Astrocyte (in vitro differentiated cells and primary cell): ENCODE data around the gene ERC1. TPM values are rescaled to one million over a fixed set of nuclear protein-coding genes. Genes with fewer than 3 reads are reported as not detected.

Experiments
- DNase-seq: peaks from one replicate; pipeline ENCODE4 v3.0.0-alpha.2; 2010; ENCODE audit warnings: low read depth
- FAIRE-seq: peaks from 2 replicates; lab custom pipeline; 2011; peaks lifted over from hg19 to GRCh38; lab: Jason Lieb, UNC
- H2AFZ ChIP-seq: 2 replicates; pipeline ENCODE4 v1.6.0; 2012; ENCODE audit warnings: low read depth, low read length, inconsistent platforms
- H3K27ac ChIP-seq: 2 replicates; pipeline ENCODE4 v1.5.1; 2011; ENCODE audit warnings: low read depth, low read length, inconsistent platforms
- H3K27me3 ChIP-seq: 2 replicates; pipeline ENCODE4 v1.6.0; 2011; ENCODE audit warnings: low read length, inconsistent platforms; ENCODE audit not compliant: insufficient read depth
- H3K36me3 ChIP-seq: 2 replicates; pipeline ENCODE4 v1.5.1; 2011; ENCODE audit warnings: low read length, inconsistent platforms; ENCODE audit not compliant: insufficient read depth
- H3K4me1 ChIP-seq: 2 replicates; pipeline ENCODE4 v1.5.1; 2011; ENCODE audit warnings: low read length, inconsistent platforms; ENCODE audit not compliant: insufficient read depth
- H3K4me2 ChIP-seq: 2 replicates; pipeline ENCODE4 v1.6.0; 2012; ENCODE audit warnings: low read length, inconsistent platforms
- H3K4me3 ChIP-seq: 2 replicates; pipeline ENCODE4 v1.5.1; 2011; ENCODE audit warnings: low read depth, mild to moderate bottlenecking, low read length, inconsistent platforms; ENCODE audit not compliant: insufficient read depth
- H3K79me2 ChIP-seq: 2 replicates; pipeline ENCODE4 v1.6.0; 2012; ENCODE audit warnings: mild to moderate bottlenecking, low read length, inconsistent platforms; ENCODE audit not compliant: insufficient read depth
- H3K9ac ChIP-seq: 2 replicates; pipeline ENCODE4 v1.6.0; 2012; ENCODE audit warnings: mild to moderate bottlenecking, low read length, inconsistent platforms
- H3K9me3 ChIP-seq: 2 replicates; pipeline ENCODE4 v1.5.1; 2012; ENCODE audit warnings: low read depth, mild to moderate bottlenecking, low read length, inconsistent platforms; ENCODE audit not compliant: insufficient read depth
- H4K20me1 ChIP-seq: 2 replicates; pipeline ENCODE4 v1.6.0; 2012; ENCODE audit warnings: low read length, inconsistent platforms; ENCODE audit not compliant: insufficient read depth
- H3K27ac Mint-ChIP-seq: one replicate; pipeline ENCODE4 v1.8.0; 2021; ENCODE audit warnings: mild to moderate bottlenecking, mixed read lengths; ENCODE audit not compliant: unreplicated experiment
- H3K27me3 Mint-ChIP-seq: one replicate; pipeline ENCODE4 v1.8.0; 2021; ENCODE audit warnings: low read depth, mixed read lengths; ENCODE audit not compliant: unreplicated experiment
- H3K36me3 Mint-ChIP-seq: one replicate; pipeline ENCODE4 v1.8.0; 2021; ENCODE audit warnings: low read depth, mixed read lengths; ENCODE audit not compliant: unreplicated experiment
- H3K4me1 Mint-ChIP-seq: one replicate; pipeline ENCODE4 v1.8.0; 2021; ENCODE audit warnings: low read depth, mixed read lengths; ENCODE audit not compliant: unreplicated experiment
- H3K4me3 Mint-ChIP-seq: one replicate; pipeline ENCODE4 v1.8.0; 2021; ENCODE audit warnings: mild to moderate bottlenecking, moderate library complexity, mixed read lengths; ENCODE audit not compliant: unreplicated experiment
- H3K9me3 Mint-ChIP-seq: one replicate; pipeline ENCODE4 v1.8.0; 2021; ENCODE audit warnings: mild to moderate bottlenecking, mixed read lengths; ENCODE audit not compliant: unreplicated experiment
- EZH2 ChIP-seq: IDR thresholded peaks from 2 replicates; pipeline ENCODE4 v1.6.1; 2012; ENCODE audit warnings: mild to moderate bottlenecking, low read length, inconsistent platforms; ENCODE audit not compliant: insufficient read depth
- total RNA-seq: library from RNA; stranded (reverse); gene quantifications from 2 replicates; pipeline ENCODE4 v1.2.1, GENCODE V29; 2021
- TF ChIP-seq, protein P1 (sequence below): IDR thresholded peaks from 2 replicates; pipeline ENCODE4 v1.5.1; 2011; ENCODE audit warnings: low read depth, mild to moderate bottlenecking, inconsistent platforms, low read length, moderate library complexity; ENCODE audit not compliant: insufficient read depth

ERC1 gene
- total RNA-seq, 1 donor from 2014 or later = 67.1 TPM

- no peaks in the 10 kb centered on the region for H3K27me3 Mint-ChIP-seq
- no peak for TF ChIP-seq EZH2
- TF ChIP-seq, protein P1, sequence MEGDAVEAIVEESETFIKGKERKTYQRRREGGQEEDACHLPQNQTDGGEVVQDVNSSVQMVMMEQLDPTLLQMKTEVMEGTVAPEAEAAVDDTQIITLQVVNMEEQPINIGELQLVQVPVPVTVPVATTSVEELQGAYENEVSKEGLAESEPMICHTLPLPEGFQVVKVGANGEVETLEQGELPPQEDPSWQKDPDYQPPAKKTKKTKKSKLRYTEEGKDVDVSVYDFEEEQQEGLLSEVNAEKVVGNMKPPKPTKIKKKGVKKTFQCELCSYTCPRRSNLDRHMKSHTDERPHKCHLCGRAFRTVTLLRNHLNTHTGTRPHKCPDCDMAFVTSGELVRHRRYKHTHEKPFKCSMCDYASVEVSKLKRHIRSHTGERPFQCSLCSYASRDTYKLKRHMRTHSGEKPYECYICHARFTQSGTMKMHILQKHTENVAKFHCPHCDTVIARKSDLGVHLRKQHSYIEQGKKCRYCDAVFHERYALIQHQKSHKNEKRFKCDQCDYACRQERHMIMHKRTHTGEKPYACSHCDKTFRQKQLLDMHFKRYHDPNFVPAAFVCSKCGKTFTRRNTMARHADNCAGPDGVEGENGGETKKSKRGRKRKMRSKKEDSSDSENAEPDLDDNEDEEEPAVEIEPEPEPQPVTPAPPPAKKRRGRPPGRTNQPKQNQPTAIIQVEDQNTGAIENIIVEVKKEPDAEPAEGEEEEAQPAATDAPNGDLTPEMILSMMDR = no peak
- DNase-seq (no peak), FAIRE-seq (no peak)
- Histone ChIP-seq H3K9me3 (no peaks in the 10 kb centered on the region), H3K4me2 (no peak overlapping the region), H3K4me1 (no peaks in the 10 kb centered on the region), H3K36me3 (no peaks in the 10 kb centered on the region), H3K4me3 (no peak overlapping the region), H3K79me2 (no peaks in the 10 kb centered on the region), H3K27ac (no peak overlapping the region), H3K9ac (no peak overlapping the region), H4K20me1 (no peaks in the 10 kb centered on the region), H3K27me3 (no peaks in the 10 kb centered on the region), H2AFZ (no peak overlapping the region)
- H3K27ac Mint-ChIP-seq = no peak overlapping the region
- no peaks in the 10 kb centered on the region for H3K9me3 Mint-ChIP-seq
- no peaks in the 10 kb centered on the region for H3K36me3 Mint-ChIP-seq
- H3K4me1 Mint-ChIP-seq = peaks cover 13% of the 10 kb centered on the region
- H3K4me3 Mint-ChIP-seq = no peak overlapping the region
Measured at GRCh38 chr12:1329784-1330476, 338.9 kb downstream of the ERC1 start.

GRCh38 chr12:1330477-1330827 lies 339.4 kb downstream of the ERC1 start:
- no peak for DNase-seq
- H3K36me3 Mint-ChIP-seq = peaks cover 3% of the 10 kb centered on the region
- Histone ChIP-seq H3K79me2 (no peaks in the 10 kb centered on the region), H3K4me2 (no peak overlapping the region), H3K27me3 (no peaks in the 10 kb centered on the region), H3K4me3 (no peak overlapping the region), H2AFZ (no peak overlapping the region), H4K20me1 (no peaks in the 10 kb centered on the region), H3K27ac (no peak overlapping the region), H3K36me3 (no peaks in the 10 kb centered on the region), H3K9me3 (no peaks in the 10 kb centered on the region), H3K9ac (no peak overlapping the region), H3K4me1 (no peaks in the 10 kb centered on the region)
- no peaks in the 10 kb centered on the region for H3K27me3 Mint-ChIP-seq
- H3K27ac Mint-ChIP-seq = no peak overlapping the region
- peaks cover 11% of the 10 kb centered on the region for H3K4me1 Mint-ChIP-seq
- no peak for FAIRE-seq
- no peak overlapping the region for H3K4me3 Mint-ChIP-seq
- no peaks in the 10 kb centered on the region for H3K9me3 Mint-ChIP-seq
- TF ChIP-seq, protein P1 = no peak
- TF ChIP-seq EZH2 = no peak

DNA sequence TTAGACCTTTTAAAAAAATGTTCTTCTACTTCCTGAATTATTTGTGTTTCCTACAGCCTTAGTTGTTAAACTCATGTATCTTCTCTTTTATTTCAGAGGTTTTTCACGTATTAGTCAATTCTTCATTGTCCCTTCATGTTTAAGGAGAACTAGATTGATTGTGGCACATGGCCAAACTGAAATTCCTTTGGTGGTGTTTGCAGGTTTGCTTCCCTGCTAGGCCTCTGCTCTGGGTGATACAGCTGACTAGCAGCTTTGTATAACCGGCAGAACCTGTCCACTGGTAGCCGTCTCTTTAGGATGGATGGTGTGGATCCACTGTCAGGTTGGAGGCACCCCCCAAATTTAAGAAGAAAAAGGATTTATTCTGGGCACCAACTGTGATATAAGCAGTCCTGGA lies 341.3 kb downstream of the ERC1 start:
- H3K9me3 Mint-ChIP-seq = no peaks in the 10 kb centered on the region
- Histone ChIP-seq H3K4me3 (no peak overlapping the region), H3K36me3 (no peaks in the 10 kb centered on the region), H3K9ac (no peak overlapping the region), H3K27ac (no peak overlapping the region), H3K27me3 (no peaks in the 10 kb centered on the region), H3K9me3 (no peaks in the 10 kb centered on the region), H3K4me2 (no peak overlapping the region), H3K79me2 (no peaks in the 10 kb centered on the region), H3K4me1 (no peaks in the 10 kb centered on the region), H2AFZ (no peak overlapping the region), H4K20me1 (peaks cover under 1% of the 10 kb centered on the region)
- DNase-seq (peak; percentile 42), FAIRE-seq (no peak)
- no peak overlapping the region for H3K27ac Mint-ChIP-seq
- H3K4me1 Mint-ChIP-seq = peaks cover 7% of the 10 kb centered on the region
- H3K36me3 Mint-ChIP-seq = peaks cover 3% of the 10 kb centered on the region
- TF ChIP-seq, protein P1 = no peak
- TF ChIP-seq EZH2 = no peak
- no peak overlapping the region for H3K4me3 Mint-ChIP-seq
- no peaks in the 10 kb centered on the region for H3K27me3 Mint-ChIP-seq
